Measurements from ENCODE around the gene TIGAR. TPM values are rescaled to one million over a fixed set of nuclear protein-coding genes. Genes with fewer than 3 reads are reported as not detected.

The TIGAR gene
- polyA plus RNA-seq, 3 donors, result 5.5 to 16.0 (median 11.0) TPM

GRCh38 chr12:4292341-4293073, 28.5 kb upstream of the TIGAR start:
- H3K9me3 Mint-ChIP-seq, result peaks cover 0 to 2% (median 0%) of the 10 kb centered on the region in 7 donors
- H3K4me3 ChIP-seq (replicated peaks in 1 of 3; ENCODE audit: low read depth in 2 of 3, low read length in 3 of 3), result no peak overlapping the region
- intact Hi-C loops (cut with micrococcal nuclease), result no loop called here
- H3K27me3 ChIP-seq (ENCODE audit: control insufficient read depth in 2 of 2, insufficient read depth in 2 of 2, low read length in 2 of 2), result no peaks in the 10 kb centered on the region
- peaks cover 0 to 2% (median 0%) of the 10 kb centered on the region in 3 donors for H3K27me3 Mint-ChIP-seq (ENCODE audit: low read depth in 3 of 3)
- TF ChIP-seq CTCF (IDR thresholded peaks at IDR 0.05), result no peak
- H3K4me3 Mint-ChIP-seq, result no peak overlapping the region
- peak overlapping the region in 2 of 7 donors; percentile 38 to 79 for H3K27ac Mint-ChIP-seq
- H2AFZ ChIP-seq (ENCODE audit: insufficient read depth, low read depth, low read length, poor library complexity, severe bottlenecking), result no peak overlapping the region
- H3K4me1 ChIP-seq (ENCODE audit: control insufficient read depth in 1 of 2, insufficient read depth in 2 of 2, low read length in 2 of 2), result peaks cover 30 to 40% of the 10 kb centered on the region in 2 donors
- H3K9me3 ChIP-seq (replicated peaks in 1 of 2; ENCODE audit: control insufficient read depth in 1 of 2, insufficient read depth in 1 of 2, low read length in 2 of 2), result no peaks in the 10 kb centered on the region
- H3K4me2 ChIP-seq (replicated peaks; ENCODE audit: extremely low read depth, low read length, poor library complexity, severe bottlenecking), result no peak overlapping the region
- H3K79me2 ChIP-seq (ENCODE audit: insufficient read depth, low read length), result peaks cover 44% of the 10 kb centered on the region
- H3K4me1 Mint-ChIP-seq, result peaks cover 53% of the 10 kb centered on the region
- H3K36me3 Mint-ChIP-seq, result peaks cover 40 to 46% of the 10 kb centered on the region in 2 donors
- WGBS (ENCODE audit: insufficient coverage), result 100% methylated on average over 6 of the region's 16 CpGs
- H3K27ac ChIP-seq (ENCODE audit: low read depth in 1 of 2, low read length in 2 of 2), result no peak overlapping the region
- peaks cover 11 to 45% of the 10 kb centered on the region in 2 donors for H3K36me3 ChIP-seq (replicated peaks in 1 of 2; ENCODE audit: control insufficient read depth in 1 of 2, insufficient read depth in 2 of 2, low read length in 2 of 2)
- DNase-seq, result no peak
- no peak overlapping the region for H3K9ac ChIP-seq (ENCODE audit: insufficient read depth, low read length, poor library complexity, severe bottlenecking)
- no peaks in the 10 kb centered on the region for H4K20me1 ChIP-seq (ENCODE audit: insufficient read depth, low read length)

- no peak for TF ChIP-seq CTCF (IDR thresholded peaks at IDR 0.05)
- Mint-ChIP-seq H3K4me3 (peak overlapping the region in 1 of 2 donors; percentile 17), H3K9me3 (no peaks in the 10 kb centered on the region), H3K36me3 (peaks cover 44 to 46% of the 10 kb centered on the region in 2 donors), H3K27ac (peak overlapping the region in 2 of 7 donors; percentile 7 to 33), H3K4me1 (peaks cover 44% of the 10 kb centered on the region), H3K27me3 (ENCODE audit: low read depth in 3 of 3) (peaks cover 0 to 2% (median 0%) of the 10 kb centered on the region in 3 donors)
- Histone ChIP-seq H3K9me3 (replicated peaks in 1 of 2; ENCODE audit: control insufficient read depth in 1 of 2, insufficient read depth in 1 of 2, low read length in 2 of 2) (no peaks in the 10 kb centered on the region), H3K9ac (ENCODE audit: insufficient read depth, low read length, poor library complexity, severe bottlenecking) (no peak overlapping the region), H3K4me3 (replicated peaks in 1 of 3; ENCODE audit: low read depth in 2 of 3, low read length in 3 of 3) (no peak overlapping the region), H3K36me3 (replicated peaks in 1 of 2; ENCODE audit: control insufficient read depth in 1 of 2, insufficient read depth in 2 of 2, low read length in 2 of 2) (peaks cover 15 to 52% of the 10 kb centered on the region in 2 donors), H2AFZ (ENCODE audit: insufficient read depth, low read depth, low read length, poor library complexity, severe bottlenecking) (no peak overlapping the region), H3K4me2 (replicated peaks; ENCODE audit: extremely low read depth, low read length, poor library complexity, severe bottlenecking) (no peak overlapping the region), H3K79me2 (ENCODE audit: insufficient read depth, low read length) (peaks cover 40% of the 10 kb centered on the region), H3K27ac (ENCODE audit: low read depth in 1 of 2, low read length in 2 of 2) (no peak overlapping the region), H3K4me1 (ENCODE audit: control insufficient read depth in 1 of 2, insufficient read depth in 2 of 2, low read length in 2 of 2) (peaks cover 21 to 30% of the 10 kb centered on the region in 2 donors), H4K20me1 (ENCODE audit: insufficient read depth, low read length) (no peaks in the 10 kb centered on the region), H3K27me3 (ENCODE audit: control insufficient read depth in 2 of 2, insufficient read depth in 2 of 2, low read length in 2 of 2) (no peaks in the 10 kb centered on the region)
- intact Hi-C loops (cut with micrococcal nuclease), result no loop called here
- WGBS (ENCODE audit: insufficient coverage), result 85% methylated on average over 5 of the region's 14 CpGs
- no peak for DNase-seq
Observed at GRCh38 chr12:4293299-4293965, 27.6 kb upstream of the TIGAR start.

All from CD14-positive monocyte (primary cell).